ENCODE results near the gene SSBP4.

The SSBP4 gene

DNA sequence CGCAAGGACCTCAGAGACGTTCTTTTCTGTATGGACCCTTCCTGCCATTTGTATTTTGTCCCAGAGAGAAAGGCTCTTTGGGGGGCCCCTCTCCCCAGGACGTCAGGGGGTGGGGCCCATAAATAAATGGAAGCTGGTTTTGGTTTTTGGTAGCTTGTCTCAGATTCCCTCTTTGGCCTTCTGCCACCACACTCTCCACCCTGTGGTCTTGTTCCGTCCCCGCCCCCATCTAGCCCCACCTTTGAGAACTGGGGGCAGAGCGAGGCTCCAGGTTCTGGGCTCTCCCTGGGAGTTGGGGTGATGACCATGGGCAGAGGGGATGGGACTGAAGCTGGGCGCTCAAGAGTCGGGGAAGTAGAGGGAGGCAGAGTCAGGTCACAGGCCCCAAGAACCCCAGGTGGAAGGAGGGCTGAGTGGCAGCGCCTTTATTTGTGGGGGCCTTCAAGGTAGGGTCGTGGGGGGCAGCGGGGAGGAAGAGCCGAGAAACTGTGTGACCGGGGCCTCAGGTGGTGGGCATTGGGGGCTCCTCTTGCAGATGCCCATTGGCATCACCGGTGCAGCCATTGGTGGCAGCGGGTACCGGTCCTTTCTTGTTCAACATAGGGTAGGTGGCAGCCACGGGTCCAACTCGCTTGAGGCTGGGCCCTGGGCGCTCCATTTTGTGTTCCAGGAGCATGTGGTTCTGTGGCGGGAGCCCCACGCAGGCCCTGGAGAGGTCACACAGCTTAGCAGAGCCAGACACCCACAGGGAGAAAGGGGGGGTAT is 15.4 kb downstream of the SSBP4 start:
- peak; percentile 19 for DNase-seq

GRCh38 chr19:18435178-18435841 is 16.1 kb downstream of the SSBP4 start:
- no peak for DNase-seq

GRCh38 chr19:18435842-18436670 is 16.9 kb downstream of the SSBP4 start:
- DNase-seq, result no peak

- DNase-seq, result peak; percentile 75
Observed at GRCh38 chr19:18436671-18437490, 17.7 kb downstream of the SSBP4 start.

DNA sequence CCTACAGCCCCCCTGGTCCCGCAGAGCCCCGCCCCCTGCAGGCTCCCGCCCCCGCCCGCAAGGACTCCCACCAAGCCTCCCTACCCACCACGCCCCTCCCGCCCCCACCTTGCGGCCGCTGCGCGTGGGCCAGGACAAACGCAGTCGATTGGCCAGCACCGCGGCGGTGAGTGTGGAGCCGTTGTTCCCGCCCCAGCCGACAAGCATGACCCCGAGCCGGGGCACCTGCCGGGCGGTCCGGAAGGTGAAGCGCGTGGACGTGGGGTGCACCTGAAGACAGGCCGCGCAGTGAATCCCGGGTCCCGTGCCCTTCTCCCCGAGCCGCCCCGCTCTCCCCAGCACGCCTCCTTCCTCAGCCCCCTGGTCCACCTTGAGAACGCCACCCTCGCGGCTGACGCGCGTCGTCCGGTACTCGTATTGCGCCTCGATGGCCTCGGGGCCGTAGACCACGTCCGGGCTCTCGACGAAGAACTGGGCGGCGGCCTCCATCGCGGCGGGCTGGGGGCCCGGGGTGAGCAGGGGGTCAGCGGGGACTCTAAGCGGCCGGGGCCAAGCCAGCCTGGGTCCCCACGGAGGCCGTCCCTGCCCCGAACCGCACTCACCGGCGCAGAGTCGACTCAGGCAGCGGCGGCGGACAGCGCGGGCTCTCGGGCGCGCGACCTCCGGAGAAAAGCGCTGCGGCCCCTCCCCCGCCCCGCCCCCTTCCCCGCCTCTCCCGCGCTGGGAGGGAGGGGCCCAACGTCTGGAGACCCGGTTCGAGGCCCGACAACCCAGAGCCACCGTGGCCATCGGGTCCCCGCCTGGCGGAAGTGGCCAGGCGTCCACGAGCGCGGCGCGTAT is 18.5 kb downstream of the SSBP4 start, which contains the start of gene ISYNA1:
Gene ISYNA1, minus strand, starts transcription at position 643 of the 840 bp plus-strand sequence. Its CDS starts 154 bp downstream, at position 489.
- DNase-seq, result peak; percentile 70

DNA sequence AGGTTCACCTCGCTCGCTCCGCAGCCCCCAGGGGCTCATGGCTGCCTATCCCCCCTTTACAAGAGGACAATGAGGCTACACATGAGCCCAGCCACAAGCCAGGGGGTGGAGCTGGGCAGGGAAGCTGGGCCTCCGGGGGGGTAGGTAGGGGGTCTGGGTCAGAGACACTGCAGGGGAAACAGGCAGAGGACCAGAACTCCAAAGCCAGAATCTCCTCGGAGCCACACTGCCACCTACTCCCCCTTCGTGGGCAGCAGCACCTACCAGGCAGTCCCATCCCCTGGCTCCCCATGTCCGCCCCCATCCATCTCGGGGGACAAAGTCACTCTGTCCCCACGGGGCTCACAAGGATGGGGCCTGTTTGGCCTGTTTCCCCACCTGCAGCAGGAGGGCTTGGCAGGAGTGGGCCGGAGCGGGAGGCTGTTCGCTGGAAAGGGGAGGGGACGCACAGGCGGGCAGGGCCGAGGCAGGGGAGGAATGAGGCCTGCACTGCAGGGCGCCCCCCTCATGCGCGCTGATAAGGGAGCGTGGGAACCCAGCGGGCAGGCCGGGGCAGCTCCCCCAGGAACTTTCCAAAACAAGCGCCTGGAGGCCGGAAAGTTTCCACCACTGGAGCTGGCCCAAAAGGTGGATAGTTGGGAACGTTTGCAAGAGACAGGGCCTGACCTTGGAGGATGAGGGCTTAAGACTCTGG is 19.3 kb downstream of the SSBP4 start:
- no peak for DNase-seq

DNA sequence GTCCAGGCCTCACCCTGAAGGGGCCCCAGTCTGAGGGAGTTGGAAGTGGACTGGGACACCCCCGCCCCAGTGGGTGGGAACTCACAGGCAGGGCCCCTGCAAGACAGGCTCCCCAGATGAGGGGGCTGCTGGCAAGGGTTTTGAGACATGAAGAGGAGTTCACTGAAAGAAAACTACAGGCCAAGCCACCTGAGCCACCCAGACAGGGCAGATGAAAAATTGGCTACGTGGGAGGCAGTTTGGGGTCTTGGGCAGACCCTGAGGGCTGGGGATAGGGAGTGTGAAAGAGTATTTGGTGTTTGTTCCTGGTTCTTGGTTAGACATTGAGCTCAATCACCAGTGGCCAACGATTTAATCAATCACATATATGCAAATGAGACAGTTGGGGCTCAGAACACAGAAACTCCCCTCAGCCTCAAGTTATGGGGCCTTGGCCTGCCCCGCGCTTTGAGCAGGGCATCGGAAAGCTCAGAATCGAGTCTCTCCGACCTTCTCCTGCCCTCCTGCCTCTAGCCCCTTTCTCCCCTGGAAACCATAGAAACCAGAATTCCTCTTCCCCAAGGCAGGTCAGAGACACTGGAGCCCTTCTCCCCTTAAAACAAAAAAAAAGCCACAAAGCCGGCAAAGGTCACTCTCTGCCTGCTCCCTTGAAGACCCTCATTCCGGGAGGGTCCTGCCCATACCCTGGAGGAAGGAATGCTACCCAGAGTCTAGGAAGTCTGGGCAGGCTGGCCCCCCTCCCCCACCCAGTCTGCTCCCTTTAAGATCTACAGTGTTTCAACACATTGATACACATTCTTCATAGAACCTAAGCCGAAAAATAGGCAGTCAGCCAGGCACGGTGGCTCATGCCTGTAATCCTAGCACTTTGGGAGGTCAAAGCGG is 20.1 kb downstream of the SSBP4 start:
- DNase-seq, result peak; percentile 18

- no peak for DNase-seq
Observed at GRCh38 chr19:18439910-18440237, 20.7 kb downstream of the SSBP4 start.

DNA sequence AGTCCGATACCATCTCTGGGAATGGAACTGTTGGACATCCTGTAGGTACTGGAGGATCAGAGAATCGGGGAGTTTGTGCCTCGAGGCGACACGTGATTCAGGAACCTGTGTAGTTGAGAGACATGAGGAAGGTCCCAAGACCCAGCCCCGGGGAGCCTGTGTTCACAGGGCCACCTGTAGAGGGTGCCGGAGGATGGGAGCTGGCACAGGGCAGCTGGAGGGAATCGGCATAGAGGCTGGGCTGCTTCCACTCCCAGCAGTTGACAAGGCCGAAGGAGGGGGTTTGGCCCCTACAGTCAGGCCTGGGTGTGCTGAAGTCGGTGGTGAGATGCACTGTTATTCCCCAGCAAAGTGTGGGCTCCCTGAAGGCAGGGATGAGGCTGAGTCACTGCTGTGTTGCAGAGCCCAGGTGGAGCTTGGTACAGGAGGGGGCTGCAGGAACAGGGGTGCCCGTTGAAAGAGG is 21.2 kb downstream of the SSBP4 start:
- peak; percentile 58 for DNase-seq

- DNase-seq, result no peak
Observed at GRCh38 chr19:18440936-18441803, 22.0 kb downstream of the SSBP4 start.

- DNase-seq, result no peak
Observed at GRCh38 chr19:18441804-18442788, 22.9 kb downstream of the SSBP4 start.

DNA sequence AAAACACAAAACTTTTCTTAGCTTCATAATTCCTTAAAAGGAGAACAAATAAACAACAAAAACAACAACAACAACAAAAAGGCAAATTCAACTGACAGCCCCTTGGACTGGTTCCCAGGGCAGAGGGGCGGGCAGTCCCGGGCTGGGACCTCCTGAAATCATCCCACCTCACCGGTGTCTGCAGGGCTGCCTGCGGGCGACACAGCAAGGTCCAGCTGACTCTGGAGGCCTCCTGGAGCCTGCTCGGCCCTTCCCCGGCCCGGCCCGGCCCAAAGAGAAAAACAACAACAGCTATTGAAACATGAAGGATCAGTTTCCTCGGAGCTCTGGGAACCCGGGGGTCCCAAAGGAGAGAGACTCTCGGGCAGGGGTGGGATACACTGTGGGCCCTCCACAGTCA is 23.7 kb downstream of the SSBP4 start:
- DNase-seq, result no peak

DNA sequence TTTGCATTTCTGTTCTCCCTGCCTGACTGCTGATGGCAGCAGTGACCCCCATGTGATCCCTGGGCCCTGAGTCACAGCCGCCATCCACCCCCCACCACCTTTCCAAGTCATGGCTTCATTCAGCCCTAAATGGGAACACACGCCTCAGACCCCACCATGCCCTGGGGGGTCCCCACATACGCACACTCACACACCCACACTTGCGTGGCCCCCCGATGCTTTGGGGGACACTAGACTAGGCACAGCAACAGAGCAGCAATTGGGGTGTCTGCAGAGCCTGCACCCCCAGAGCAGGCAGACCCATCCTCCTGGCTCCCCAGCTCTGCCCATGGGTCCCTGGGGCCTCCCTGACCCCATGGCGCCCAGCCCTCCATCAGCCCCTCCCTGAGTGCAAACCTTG is 24.2 kb downstream of the SSBP4 start:
- no peak for DNase-seq

DNA sequence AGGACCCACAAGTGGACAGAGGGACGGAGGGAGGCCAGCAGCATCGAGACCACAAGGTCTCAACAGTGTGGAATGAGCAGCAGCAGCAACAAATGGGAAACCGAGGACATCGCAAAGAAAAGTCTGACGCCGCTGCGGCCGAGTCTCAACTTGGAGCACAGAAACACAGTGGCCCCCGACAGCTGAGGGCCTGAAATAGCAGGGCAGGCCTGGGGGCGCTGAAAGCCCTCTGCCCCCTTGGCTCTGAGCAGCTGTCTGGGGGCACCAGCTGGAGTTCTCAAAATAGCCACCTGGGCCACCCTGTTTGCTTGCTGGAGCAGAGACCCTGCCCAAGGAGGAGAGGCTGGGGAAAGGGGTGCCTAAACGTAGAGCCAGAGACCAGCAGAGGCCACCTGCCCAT is 24.6 kb downstream of the SSBP4 start:
- no peak for DNase-seq

- no peak for DNase-seq
Observed at GRCh38 chr19:18444513-18444912, 25.3 kb downstream of the SSBP4 start.

GRCh38 chr19:18445262-18445948 is 26.2 kb downstream of the SSBP4 start:
- DNase-seq, result no peak

Data from activated T-cell treated with anti-CD3 and anti-CD28 coated beads, Interleukin-2, amount 50 U/mL, for 1 hour (primary cell).